T-helper 1 cell (primary cell): ENCODE measurements around the gene RBMS1.

ENCODE experiments used
- DNase-seq, 5 donors: peaks; one replicate each; pipeline ENCODE4 v3.0.0-alpha.2; 2012 to 2020

Gene RBMS1

GRCh38 chr2:160326786-160327185 is 166.8 kb downstream of the RBMS1 start:
- DNase-seq = no peak

- no peak for DNase-seq
Measured at GRCh38 chr2:160325418-160325817, 168.2 kb downstream of the RBMS1 start.

GRCh38 chr2:160324917-160325316 is 168.7 kb downstream of the RBMS1 start:
- DNase-seq = no peak

- DNase-seq = peak in 3 of 5 donors; percentile 5 to 45 (median 28)
Measured at GRCh38 chr2:160324161-160324800, 169.3 kb downstream of the RBMS1 start.

GRCh38 chr2:160322320-160322719 is 171.3 kb downstream of the RBMS1 start:
- peak in 1 of 5 donors; percentile 82 for DNase-seq

GRCh38 chr2:160321006-160321405 is 172.6 kb downstream of the RBMS1 start:
- no peak for DNase-seq

- no peak for DNase-seq
Measured at GRCh38 chr2:160319700-160320099, 173.9 kb downstream of the RBMS1 start.

- no peak for DNase-seq
Measured at GRCh38 chr2:160318218-160318617, 175.4 kb downstream of the RBMS1 start.

GRCh38 chr2:160317181-160318099 is 176.2 kb downstream of the RBMS1 start:
- no peak for DNase-seq

- DNase-seq = no peak
Measured at GRCh38 chr2:160315337-160315736, 178.3 kb downstream of the RBMS1 start.

- DNase-seq = no peak
Measured at GRCh38 chr2:160310118-160310828, 183.3 kb downstream of the RBMS1 start.

- DNase-seq = no peak
Measured at GRCh38 chr2:160309585-160309984, 184.0 kb downstream of the RBMS1 start.

GRCh38 chr2:160308915-160309314 is 184.7 kb downstream of the RBMS1 start:
- DNase-seq = no peak

GRCh38 chr2:160308476-160308875 is 185.1 kb downstream of the RBMS1 start:
- DNase-seq = no peak

- DNase-seq = no peak
Measured at GRCh38 chr2:160306985-160307384, 186.6 kb downstream of the RBMS1 start.

GRCh38 chr2:160305081-160305750 is 188.4 kb downstream of the RBMS1 start:
- no peak for DNase-seq

GRCh38 chr2:160303527-160303926 is 190.1 kb downstream of the RBMS1 start:
- no peak for DNase-seq

- DNase-seq = no peak
Measured at GRCh38 chr2:160303076-160303475, 190.5 kb downstream of the RBMS1 start.

GRCh38 chr2:160301420-160301819 is 192.2 kb downstream of the RBMS1 start:
- peak in 1 of 5 donors; percentile 67 for DNase-seq

- no peak for DNase-seq
Measured at GRCh38 chr2:160300203-160300602, 193.4 kb downstream of the RBMS1 start.

- peak in 1 of 5 donors; percentile 65 for DNase-seq
Measured at GRCh38 chr2:160299540-160299939, 194.1 kb downstream of the RBMS1 start.

- no peak for DNase-seq
Measured at GRCh38 chr2:160298960-160299359, 194.6 kb downstream of the RBMS1 start.
